Kidney (tissue), 14 donors: ENCODE results near the gene CITED1. TPM values are rescaled to one million over a fixed set of nuclear protein-coding genes. Genes with fewer than 3 reads are reported as not detected.

Experiments
- DNase-seq, 5 donors: peaks; one replicate each; pipeline ENCODE4 v3.0.0-alpha.2; 2013 to 2020
- FAIRE-seq: peaks from 2 replicates; lab custom pipeline; 2012; peaks lifted over from hg19 to GRCh38; lab: Jason Lieb, UNC
- H3K27ac ChIP-seq, 2 donors: one replicate each; pipeline ENCODE4 v1.7.0; 2013; ENCODE audit warnings: low read depth in 2 of 2, low read length in 2 of 2, inconsistent platforms in 1 of 2
- H3K27me3 ChIP-seq: one replicate; pipeline ENCODE4 v1.7.1; 2013; ENCODE audit warnings: low read length, inconsistent platforms; ENCODE audit not compliant: control insufficient read depth, insufficient read depth
- H3K36me3 ChIP-seq, 3 donors: one replicate each; pipeline versions ENCODE4 v1.7.0 to v1.7.1; 2013; ENCODE audit warnings: low read length in 3 of 3, control low read depth in 1 of 3, inconsistent platforms in 1 of 3; ENCODE audit not compliant: insufficient read depth in 3 of 3, control insufficient read depth in 2 of 3
- H3K4me1 ChIP-seq, 3 donors: one replicate each; pipeline versions ENCODE4 v1.7.0 to v1.7.1; 2013; ENCODE audit warnings: low read length in 3 of 3, inconsistent platforms in 1 of 3, low read depth in 1 of 3; ENCODE audit not compliant: control insufficient read depth in 2 of 3, insufficient read depth in 2 of 3
- H3K4me3 ChIP-seq, 3 donors: one replicate each; pipeline versions ENCODE4 v1.7.0 to v1.8.1; 2013; ENCODE audit warnings: low read length in 3 of 3, control low read depth in 1 of 3, inconsistent platforms in 1 of 3
- H3K9ac ChIP-seq, 3 donors: one replicate each; pipeline versions ENCODE4 v1.7.0 to v1.7.1; 2013; ENCODE audit warnings: low read length in 3 of 3, control low read depth in 1 of 3, inconsistent platforms in 1 of 3
- H3K9me3 ChIP-seq, 3 donors: one replicate each; pipeline versions ENCODE4 v1.7.0 to v1.7.1; 2013; ENCODE audit warnings: low read length in 3 of 3, control low read depth in 1 of 3, inconsistent platforms in 1 of 3; ENCODE audit not compliant: control insufficient read depth in 2 of 3, insufficient read depth in 1 of 3
- CTCF ChIP-seq: IDR thresholded peaks from 3 replicates; pipeline ENCODE4 v1.5.1; 2012; ENCODE audit warnings: mild to moderate bottlenecking, moderate library complexity, borderline replicate concordance; ENCODE audit not compliant: insufficient read depth; ENCODE audit errors: extremely low read depth
- intact Hi-C: fragments of 100-400 bp; cut with DNase I; formaldehyde crosslinking; loops from one replicate; pipeline ENCODE4 v1.11.1; 2022
- polyA plus RNA-seq: library from polyadenylated mRNA; stranded (reverse); fragments of 350-450 nt; fragmentation: Illumina TruSeq; extraction: RNeasy Lipid Tissue Mini Kit (QIAGEN cat#74804); gene quantifications from one replicate; pipeline ENCODE4 v1.2.3, GENCODE V29; 2014; ENCODE audit warnings: low read depth, low replicate concordance; ENCODE audit not compliant: insufficient read depth
- total RNA-seq: library from RNA; stranded (reverse); fragmentation: NEBNext Ultra II Directional; extraction: Animal tissue kit (Norgen Biotek cat#: 25700); gene quantifications from one replicate; pipeline ENCODE4 v1.2.1, GENCODE V29; 2021
- donor health status: control.
- donor health status: control.
- donor health status: control.
- donor health status: control.
- donor health status: control.
- donor health status: DM: yes; HTN: yes; CAD: no.
- donor health status: Normal renal cell carcinoma (clear cell type).

CITED1 gene
- total and polyA plus RNA-seq, 2 donors from 2014 or later = 1.5 to 3.8 TPM

DNA sequence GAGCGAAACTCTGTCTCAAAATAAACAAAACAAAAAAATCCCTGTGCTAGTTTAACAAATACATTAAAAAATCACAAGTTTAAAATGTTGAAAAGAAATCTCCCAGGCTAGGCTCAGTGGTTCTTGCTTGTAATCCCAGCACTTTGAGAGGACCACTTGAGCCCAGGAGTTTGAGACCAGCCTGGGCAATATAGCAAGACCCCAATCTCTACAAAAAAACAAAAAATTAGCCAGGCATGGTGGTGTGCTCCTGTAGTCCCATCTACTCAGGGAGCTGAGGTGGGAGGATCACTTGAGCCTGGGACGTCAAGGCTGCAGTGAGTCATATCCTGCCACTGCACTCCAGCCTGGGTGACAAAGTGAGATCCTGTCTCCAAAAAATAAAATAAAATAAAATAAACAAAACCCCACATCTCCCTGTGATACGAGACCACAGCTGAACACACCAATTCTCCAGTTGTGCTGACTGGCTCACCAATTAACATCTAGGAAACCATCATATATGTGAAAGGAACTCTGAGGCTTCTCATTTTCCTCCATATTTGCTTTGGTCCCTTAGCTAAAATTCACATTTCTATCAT, 36.0 kb downstream of the CITED1 start:
- no peaks in the 10 kb centered on the region for H3K4me1 ChIP-seq
- FAIRE-seq (no peak), DNase-seq (no peak)
- intact Hi-C loops = no loop called here
- peaks cover 11 to 26% (median 20%) of the 10 kb centered on the region in 3 donors for H3K36me3 ChIP-seq
- no peak for TF ChIP-seq CTCF
- H3K27me3 ChIP-seq = no peaks in the 10 kb centered on the region
- H3K9ac ChIP-seq = no peak overlapping the region
- H3K4me3 ChIP-seq = no peak overlapping the region
- H3K27ac ChIP-seq = no peak overlapping the region
- H3K9me3 ChIP-seq = no peaks in the 10 kb centered on the region

DNA sequence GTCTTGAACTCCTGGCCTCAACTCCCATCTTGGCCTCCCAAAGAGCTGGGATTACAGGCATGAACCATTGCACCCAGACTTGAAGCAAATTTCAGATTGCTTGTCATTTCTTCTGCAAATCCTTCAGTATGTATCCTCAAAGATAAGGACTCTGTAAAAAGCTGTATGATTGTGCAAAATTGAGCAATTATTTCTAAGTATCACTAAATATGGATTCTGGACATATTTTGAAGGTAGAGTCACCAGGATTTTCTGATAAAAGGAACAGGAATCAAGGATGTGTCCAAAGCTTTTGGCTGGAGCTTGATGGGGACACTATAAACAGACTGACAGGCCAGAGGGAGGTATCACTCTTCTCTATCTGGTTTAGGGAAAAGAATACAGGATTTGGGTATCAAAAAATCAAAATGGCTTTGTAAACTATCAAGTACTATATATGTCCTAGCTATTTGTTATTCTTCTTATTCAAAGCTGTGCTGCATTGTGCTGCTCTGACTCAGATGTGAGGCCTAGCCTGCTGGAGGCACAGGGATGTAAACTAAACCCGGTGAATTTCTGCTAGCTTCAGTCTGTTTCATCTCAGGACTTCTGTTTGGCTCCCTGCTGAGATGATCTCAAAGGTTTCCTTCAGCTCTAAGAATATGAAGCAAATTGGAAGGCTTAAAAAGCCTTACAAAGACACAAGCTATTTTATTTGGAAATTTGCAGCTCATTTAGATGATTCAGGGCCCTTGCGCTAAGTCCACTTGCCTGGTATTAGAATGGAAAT, 36.9 kb downstream of the CITED1 start:
- DNase-seq (no peak), FAIRE-seq (no peak)
- Histone ChIP-seq H3K4me3 (no peak overlapping the region), H3K9ac (no peak overlapping the region), H3K27me3 (no peaks in the 10 kb centered on the region), H3K9me3 (no peaks in the 10 kb centered on the region), H3K4me1 (no peaks in the 10 kb centered on the region), H3K36me3 (peaks cover 11 to 18% (median 16%) of the 10 kb centered on the region in 3 donors), H3K27ac (no peak overlapping the region)
- no peak for TF ChIP-seq CTCF
- intact Hi-C loops = no loop called here

GRCh38 chrX:72265263-72265662, 40.5 kb downstream of the CITED1 start:
- Histone ChIP-seq H3K27ac (no peak overlapping the region), H3K36me3 (peaks cover 0 to 2% (median under 1%) of the 10 kb centered on the region in 3 donors), H3K4me1 (no peaks in the 10 kb centered on the region), H3K27me3 (no peaks in the 10 kb centered on the region), H3K9ac (no peak overlapping the region), H3K9me3 (no peaks in the 10 kb centered on the region), H3K4me3 (no peak overlapping the region)
- TF ChIP-seq CTCF = no peak
- DNase-seq (no peak), FAIRE-seq (no peak)
- intact Hi-C loops = no loop called here
